ENCODE results near the gene WNT7A.
A peak's percentile ranks its signal among the peaks of the same experiment; 100 is the strongest.
"Not testable (repeated sequence)": the region's sequence is repeated elsewhere in the genome, so short reads cannot be mapped to it uniquely, and the experiment has no call there.

WNT7A gene

GRCh38 chr3:13879946-13880810, at the start of gene WNT7A:
Gene WNT7A (minus strand): TSS chr3:13880071. CDS start chr3:13879816, 255 bp downstream.
- DNase-seq: no peak

GRCh38 chr3:13928741-13929140, 48.9 kb upstream of the WNT7A start:
- DNase-seq: not testable (repeated sequence)

GRCh38 chr3:13927295-13927694, 47.4 kb upstream of the WNT7A start:
- DNase-seq: no peak

- DNase-seq: no peak
Observed at GRCh38 chr3:13916375-13916774, 36.5 kb upstream of the WNT7A start.

GRCh38 chr3:13902648-13903238, 22.9 kb upstream of the WNT7A start:
- no peak for DNase-seq

- no peak for DNase-seq
Observed at GRCh38 chr3:13901935-13902584, 22.2 kb upstream of the WNT7A start.

GRCh38 chr3:13898346-13898745, 18.5 kb upstream of the WNT7A start:
- DNase-seq: no peak

GRCh38 chr3:13896473-13897154, 16.7 kb upstream of the WNT7A start:
- peak; percentile 9 for DNase-seq

GRCh38 chr3:13895155-13896105, 15.6 kb upstream of the WNT7A start:
- no peak for DNase-seq

GRCh38 chr3:13894807-13895154, 14.9 kb upstream of the WNT7A start:
- DNase-seq: no peak

GRCh38 chr3:13894096-13894806, 14.4 kb upstream of the WNT7A start:
- no peak for DNase-seq

- DNase-seq: no peak
Observed at GRCh38 chr3:13892304-13892703, 12.4 kb upstream of the WNT7A start.

- no peak for DNase-seq
Observed at GRCh38 chr3:13891492-13892073, 11.7 kb upstream of the WNT7A start.

- DNase-seq: no peak
Observed at GRCh38 chr3:13891017-13891392, 11.1 kb upstream of the WNT7A start.

- DNase-seq: no peak
Observed at GRCh38 chr3:13890377-13891016, 10.6 kb upstream of the WNT7A start.

- no peak for DNase-seq
Observed at GRCh38 chr3:13888576-13888975, 8.7 kb upstream of the WNT7A start.

GRCh38 chr3:13887495-13888300, 7.8 kb upstream of the WNT7A start:
- no peak for DNase-seq

- no peak for DNase-seq
Observed at GRCh38 chr3:13886593-13887129, 6.8 kb upstream of the WNT7A start.

GRCh38 chr3:13885704-13886010, 5.8 kb upstream of the WNT7A start:
- DNase-seq: no peak

Data from GF-D8 (cell line).